GM18909 (cell line): Measurements from ENCODE around the gene TMEM161A.
"Not testable (repeated sequence)": the region's sequence is repeated elsewhere in the genome, so short reads cannot be mapped to it uniquely, and the experiment has no call there.

Source experiments
- ATAC-seq: cut with Tn5 transposase; IDR thresholded peaks from one replicate; pipeline ENCODE4 v1.9.1; 2021; ENCODE audit warnings: mild to moderate bottlenecking; ENCODE audit not compliant: unreplicated experiment, poor library complexity

The TMEM161A gene

GRCh38 chr19:19126102-19126501 lies 12.2 kb downstream of the TMEM161A start:
- ATAC-seq, result no peak

- no peak for ATAC-seq
Observed at GRCh38 chr19:19123386-19123785, 14.9 kb downstream of the TMEM161A start.

- no peak for ATAC-seq
Observed at GRCh38 chr19:19122902-19123301, 15.4 kb downstream of the TMEM161A start.

- no peak for ATAC-seq
Observed at GRCh38 chr19:19121371-19121770, 16.9 kb downstream of the TMEM161A start.

GRCh38 chr19:19120308-19121231 lies 17.7 kb downstream of the TMEM161A start:
- ATAC-seq, result no peak

- ATAC-seq, result no peak
Observed at GRCh38 chr19:19119325-19120237, 18.7 kb downstream of the TMEM161A start.

GRCh38 chr19:19115954-19116353 lies 22.3 kb downstream of the TMEM161A start:
- no peak for ATAC-seq

- ATAC-seq, result no peak
Observed at GRCh38 chr19:19113040-19113626, 25.1 kb downstream of the TMEM161A start.

GRCh38 chr19:19111967-19112580 lies 26.2 kb downstream of the TMEM161A start:
- ATAC-seq, result no peak

- no peak for ATAC-seq
Observed at GRCh38 chr19:19111136-19111835, 27.0 kb downstream of the TMEM161A start.

- ATAC-seq, result no peak
Observed at GRCh38 chr19:19110410-19111135, 27.7 kb downstream of the TMEM161A start.

- no peak for ATAC-seq
Observed at GRCh38 chr19:19109601-19110000, 28.7 kb downstream of the TMEM161A start.

- no peak for ATAC-seq
Observed at GRCh38 chr19:19107654-19108053, 30.6 kb downstream of the TMEM161A start.

- not testable (repeated sequence) for ATAC-seq
Observed at GRCh38 chr19:19106938-19107337, 31.3 kb downstream of the TMEM161A start.

- ATAC-seq, result no peak
Observed at GRCh38 chr19:19106056-19106551, 32.2 kb downstream of the TMEM161A start.

GRCh38 chr19:19105365-19106055 lies 32.8 kb downstream of the TMEM161A start:
- ATAC-seq, result no peak

- ATAC-seq, result no peak
Observed at GRCh38 chr19:19103167-19103566, 35.1 kb downstream of the TMEM161A start.

- ATAC-seq, result not testable (repeated sequence)
Observed at GRCh38 chr19:19102566-19102965, 35.7 kb downstream of the TMEM161A start.
